HG02870 (cell line): ENCODE measurements around the gene LMO2.

Experiments used
- ATAC-seq: cut with Tn5 transposase; IDR thresholded peaks from one replicate; pipeline ENCODE4 v1.9.1; 2021; ENCODE audit warnings: mild to moderate bottlenecking, moderate library complexity; ENCODE audit not compliant: unreplicated experiment

The LMO2 gene

GRCh38 chr11:33889821-33890378 lies 2.0 kb downstream of the LMO2 start:
- no peak for ATAC-seq

GRCh38 chr11:33889296-33889695 lies 2.6 kb downstream of the LMO2 start:
- ATAC-seq: no peak

- no peak for ATAC-seq
Observed at GRCh38 chr11:33887886-33888285, 4.0 kb downstream of the LMO2 start.

- no peak for ATAC-seq
Observed at GRCh38 chr11:33885338-33886005, 6.4 kb downstream of the LMO2 start.

GRCh38 chr11:33884601-33885000 lies 7.3 kb downstream of the LMO2 start:
- ATAC-seq: no peak

GRCh38 chr11:33884035-33884434 lies 7.8 kb downstream of the LMO2 start:
- no peak for ATAC-seq

GRCh38 chr11:33881651-33882503 lies 10.0 kb downstream of the LMO2 start:
- no peak for ATAC-seq

GRCh38 chr11:33880979-33881378 lies 10.9 kb downstream of the LMO2 start:
- no peak for ATAC-seq

- ATAC-seq: no peak
Observed at GRCh38 chr11:33879375-33879774, 12.5 kb downstream of the LMO2 start.

- ATAC-seq: no peak
Observed at GRCh38 chr11:33877038-33877437, 14.8 kb downstream of the LMO2 start.

- no peak for ATAC-seq
Observed at GRCh38 chr11:33875621-33876294, 16.1 kb downstream of the LMO2 start.

- no peak for ATAC-seq
Observed at GRCh38 chr11:33874910-33875490, 16.9 kb downstream of the LMO2 start.

- ATAC-seq: no peak
Observed at GRCh38 chr11:33874433-33874832, 17.4 kb downstream of the LMO2 start.

GRCh38 chr11:33869481-33870422 lies 22.1 kb downstream of the LMO2 start:
- ATAC-seq: peak; percentile 51

- peak; percentile 10 for ATAC-seq
Observed at GRCh38 chr11:33868647-33869461, 23.0 kb downstream of the LMO2 start.

- no peak for ATAC-seq
Observed at GRCh38 chr11:33867996-33868646, 23.8 kb downstream of the LMO2 start.

GRCh38 chr11:33867561-33867960 lies 24.3 kb downstream of the LMO2 start:
- ATAC-seq: no peak

- ATAC-seq: no peak
Observed at GRCh38 chr11:33866936-33867335, 24.9 kb downstream of the LMO2 start.

- ATAC-seq: no peak
Observed at GRCh38 chr11:33864479-33864878, 27.4 kb downstream of the LMO2 start.
